GM12878 (cell line): Measurements from ENCODE around the gene GAS6. TPM values are rescaled to one million over a fixed set of nuclear protein-coding genes. Genes with fewer than 3 reads are reported as not detected.

ENCODE experiments used
- ATAC-seq: fragments of 200-7000 bp; cut with Tn5 transposase; 3 replicates; pipeline ENCODE4 v1.9.1; 2020; ENCODE audit warnings: mild to moderate bottlenecking, moderate library complexity
- BruUV-seq: library from RNA; stranded (reverse); fragments of 400-500 nt; replicated peaks from 2 replicates; lab custom pipeline; 2021; lab: Mats Ljungman, UMichigan
- CTCF ChIA-PET: fragments of 300-600 bp; sonication (Branson Sonifier 250); formaldehyde crosslinking; extraction: SDS; loops from one replicate; lab custom pipeline; 2021; ENCODE audit warnings: inconsistent platforms; lab: Yijun Ruan, JAX
- POLR2A ChIA-PET: fragments of 350-600 bp; formaldehyde crosslinking; extraction: SDS; loops from one replicate; lab custom pipeline; 2021; ENCODE audit warnings: inconsistent platforms; lab: Charles Lee
- RAD21 ChIA-PET: fragments of 300-600 bp; sonication (Branson Sonifier 250); formaldehyde crosslinking; loops from one replicate; lab custom pipeline; 2023; ENCODE audit warnings: antibody characterized with exemption; ENCODE audit not compliant: unreplicated experiment; lab: Charles Lee
- SMC1A ChIA-PET: fragments of 300-600 bp; sonication (Branson Sonifier 250); formaldehyde crosslinking; loops from one replicate; lab custom pipeline; 2023; ENCODE audit not compliant: unreplicated experiment, uncharacterized antibody; lab: Charles Lee
- DNase-seq: peaks from one replicate; pipeline ENCODE4 v3.0.0-alpha.2; 2011; ENCODE audit warnings: low read depth, low spot score
- FAIRE-seq: peaks from 3 replicates; lab custom pipeline; 2011; peaks lifted over from hg19 to GRCh38; lab: Jason Lieb, UNC
- H2AFZ ChIP-seq: 2 replicates; pipeline ENCODE4 v1.6.0; 2011; ENCODE audit warnings: low read depth, low read length, control low read depth; ENCODE audit not compliant: control insufficient read depth
- H3K27ac ChIP-seq: 2 replicates; pipeline ENCODE4 v1.5.1; 2011; ENCODE audit warnings: control low read depth; ENCODE audit not compliant: control insufficient read depth, insufficient read depth
- H3K27me3 ChIP-seq, 2 experiments: replicated peaks in 1 of 2; 2 replicates each; pipeline versions ENCODE4 v1.6.0 to v1.6.1; 2011; ENCODE audit warnings: low read length in 1 of 2; ENCODE audit not compliant: control insufficient read depth in 2 of 2, insufficient read depth in 2 of 2
- H3K36me3 ChIP-seq, 2 experiments: 2 replicates each; pipeline ENCODE4 v1.5.1; 2011; ENCODE audit warnings: low read length in 1 of 2; ENCODE audit not compliant: control insufficient read depth in 2 of 2, insufficient read depth in 2 of 2
- H3K4me1 ChIP-seq: 2 replicates; pipeline ENCODE4 v1.6.1; 2011; ENCODE audit warnings: mild to moderate bottlenecking, low read length, moderate library complexity, mixed read lengths; ENCODE audit not compliant: control insufficient read depth, insufficient read depth
- H3K4me2 ChIP-seq: 2 replicates; pipeline ENCODE4 v1.6.0; 2011; ENCODE audit warnings: control low read depth; ENCODE audit not compliant: control insufficient read depth, insufficient read depth
- H3K4me3 ChIP-seq: fragments of 200-600 bp; sonication (generic); 2 replicates; pipeline ENCODE4 v1.5.1; 2016
- H3K79me2 ChIP-seq: 2 replicates; pipeline ENCODE4 v1.6.0; 2011; ENCODE audit warnings: low read length; ENCODE audit not compliant: control insufficient read depth, insufficient read depth
- H3K9ac ChIP-seq: 2 replicates; pipeline ENCODE4 v1.8.0; 2011; ENCODE audit warnings: low read length, control low read depth, mixed read lengths; ENCODE audit not compliant: control insufficient read depth, insufficient read depth
- H3K9me3 ChIP-seq: replicated peaks from 3 replicates; pipeline ENCODE4 v1.5.1; 2011; ENCODE audit warnings: mild to moderate bottlenecking, low read length; ENCODE audit not compliant: control insufficient read depth, insufficient read depth
- H4K20me1 ChIP-seq: 2 replicates; pipeline ENCODE4 v1.6.0; 2011; ENCODE audit not compliant: control insufficient read depth, insufficient read depth
- BACH1 ChIP-seq: fragments of 450-650 bp; IDR thresholded peaks from 2 replicates; pipeline ENCODE4 v1.6.1; 2017; ENCODE audit warnings: mild to moderate bottlenecking, borderline replicate concordance
- MYB ChIP-seq: fragments of 150-350 bp; IDR thresholded peaks from 2 replicates; pipeline ENCODE4 v1.6.1; 2014; ENCODE audit warnings: mild to moderate bottlenecking, low read depth, low read length, borderline replicate concordance
- MYC ChIP-seq: IDR thresholded peaks from 2 replicates; pipeline ENCODE4 v1.6.1; 2011; ENCODE audit warnings: mild to moderate bottlenecking, low read length, moderate library complexity, inconsistent platforms; ENCODE audit not compliant: insufficient read depth, insufficient replicate concordance, insufficient read length, severe bottlenecking
- SP1 ChIP-seq: IDR thresholded peaks from one replicate; pipeline ENCODE4 v1.6.1; 2011; ENCODE audit warnings: low read depth, low read length
- SPI1 ChIP-seq: IDR thresholded peaks from 2 replicates; pipeline ENCODE4 v1.6.1; 2011; ENCODE audit warnings: low read depth, mild to moderate bottlenecking, low read length, moderate library complexity, borderline replicate concordance; ENCODE audit not compliant: insufficient read depth
- SREBF1 ChIP-seq: IDR thresholded peaks from 2 replicates; pipeline ENCODE4 v1.6.1; 2012; ENCODE audit warnings: mild to moderate bottlenecking, low read length
- WRNIP1 ChIP-seq: IDR thresholded peaks from 2 replicates; pipeline ENCODE4 v1.6.1; 2011; ENCODE audit warnings: low read depth, low read length, improper control_type of control experiment, borderline replicate concordance
- ZNF274 ChIP-seq: IDR thresholded peaks from one replicate; pipeline ENCODE4 v1.8.0; 2011; ENCODE audit not compliant: insufficient read length, insufficient read depth
- WGBS: methylation state at CpG from one replicate; pipeline ENCODE4 v1.1.6; 2016; ENCODE audit warnings: low lambda C conversion rate; ENCODE audit not compliant: insufficient replicate concordance, insufficient coverage; ENCODE audit errors: missing lambda C conversion rate; 5-methylcytosine and 5-hydroxymethylcytosine counted together
- in situ Hi-C: fragments of 300-500 bp; cut with MboI; formaldehyde crosslinking; loops from 9 replicates; pipeline ENCODE4 v1.14.3; 2018; ENCODE audit warnings: mixed read lengths
- intact Hi-C: fragments of 100-400 bp; cut with micrococcal nuclease; formaldehyde crosslinking; loops from one replicate; pipeline ENCODE4 v1.14.2; 2022; ENCODE audit not compliant: unreplicated experiment
- polyA plus RNA-seq, 11 experiments: library from polyadenylated mRNA; depleted of rRNA in 4 of 11; unstranded in 6 of 11; stranded (reverse) in 5 of 11; fragments of >200 nt; fragmentation: Nextera tagmentation in 4 of 11; fragmentation: Illumina TruSeq in 1 of 11; extraction: Ambion mirVana in 4 of 11; extraction: Trizol in 1 of 11; gene quantifications; 1 replicate in 1 of 11; 2 replicates in 10 of 11; pipeline versions ENCODE4 v1.2.1 to v1.2.3, GENCODE V29; 2011 to 2016; ENCODE audit warnings: inconsistent platforms in 2 of 11, missing spikeins in 2 of 11, low read depth in 1 of 11
- total RNA-seq, 4 experiments: library from RNA; depleted of rRNA in 3 of 4; stranded (reverse); fragments of >200 nt in 3 of 4; fragmentation: Illumina TruSeq in 1 of 4; extraction: Trizol in 1 of 4; gene quantifications; 2 replicates each; pipeline versions ENCODE4 v1.2.1 to v1.2.3, GENCODE V29; 2013 to 2021
- TF ChIP-seq, protein P1 (sequence below): IDR thresholded peaks from 2 replicates; pipeline ENCODE4 v1.6.1; 2011; ENCODE audit warnings: low read depth, low read length, improper control_type of control experiment, borderline replicate concordance
- TF ChIP-seq, protein P2 (sequence below): IDR thresholded peaks from 2 replicates; pipeline ENCODE4 v1.6.1; 2011; ENCODE audit warnings: mild to moderate bottlenecking, low read depth, low read length, moderate library complexity; ENCODE audit not compliant: insufficient replicate concordance
- TF ChIP-seq, protein P3 (sequence below): fragments of 450-650 bp; IDR thresholded peaks from 2 replicates; pipeline ENCODE4 v1.6.1; 2016; ENCODE audit warnings: mild to moderate bottlenecking

The GAS6 gene
- total and polyA plus RNA-seq, 10 of the 15 experiments (the other 5 are each of a cell fraction or from before 2014, with no cell fraction given): 0.03 to 0.59 (median 0.10) TPM; not detected in 2

DNA sequence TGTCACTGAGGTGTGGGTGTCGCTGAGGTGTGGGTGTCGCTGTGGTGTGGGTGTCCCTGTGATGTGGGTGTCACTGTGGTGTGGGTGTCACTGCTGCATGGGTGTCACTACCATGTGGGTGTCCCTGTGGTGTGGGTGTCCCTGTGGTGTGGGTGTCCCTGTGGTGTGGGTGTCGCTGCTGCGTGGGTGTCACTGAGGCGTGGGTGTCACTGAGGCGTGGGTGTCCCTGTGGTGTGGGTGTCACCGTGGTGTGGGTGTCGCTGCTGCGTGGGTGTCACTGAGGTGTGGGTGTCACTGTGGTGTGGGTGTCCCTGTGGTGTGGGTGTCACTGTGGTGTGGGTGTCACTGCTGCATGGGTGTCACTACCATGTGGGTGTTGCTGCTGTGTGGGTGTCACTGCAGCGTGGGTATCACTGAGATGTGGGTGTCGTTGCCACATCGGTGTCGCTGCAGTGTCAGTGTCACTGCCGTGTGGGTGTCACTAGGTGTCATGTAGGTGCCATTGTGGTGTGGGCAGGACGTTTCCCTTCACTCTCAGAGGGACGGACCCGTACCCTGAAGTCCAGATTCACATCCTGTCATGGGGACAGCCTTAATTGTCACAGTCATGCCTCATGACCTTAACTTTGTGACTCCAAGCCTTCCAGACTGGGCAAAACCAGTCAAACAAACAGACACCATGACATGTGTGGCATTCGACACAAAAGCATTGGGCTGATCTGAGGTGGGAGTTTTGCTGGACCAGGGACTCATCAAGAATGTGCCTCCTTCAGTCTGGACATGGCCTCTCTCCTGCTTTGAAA, 12.7 kb upstream of the GAS6 start:
- ChIA-PET CTCF (no interaction called here), POLR2A (no interaction called here), SMC1A (no interaction called here), RAD21 (no interaction called here)
- no peak overlapping the region for H3K4me3 ChIP-seq
- no peak for FAIRE-seq
- no peaks in the 10 kb centered on the region for H3K36me3 ChIP-seq
- H3K9ac ChIP-seq: no peak overlapping the region
- TF ChIP-seq SP1 (no peak), BACH1 (no peak), MYC (no peak), SPI1 (no peak), ZNF274 (no peak), MYB (no peak), WRNIP1 (no peak), SREBF1 (no peak)
- TF ChIP-seq, protein P1, sequence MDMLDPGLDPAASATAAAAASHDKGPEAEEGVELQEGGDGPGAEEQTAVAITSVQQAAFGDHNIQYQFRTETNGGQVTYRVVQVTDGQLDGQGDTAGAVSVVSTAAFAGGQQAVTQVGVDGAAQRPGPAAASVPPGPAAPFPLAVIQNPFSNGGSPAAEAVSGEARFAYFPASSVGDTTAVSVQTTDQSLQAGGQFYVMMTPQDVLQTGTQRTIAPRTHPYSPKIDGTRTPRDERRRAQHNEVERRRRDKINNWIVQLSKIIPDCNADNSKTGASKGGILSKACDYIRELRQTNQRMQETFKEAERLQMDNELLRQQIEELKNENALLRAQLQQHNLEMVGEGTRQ: no peak
- TF ChIP-seq, protein P2, sequence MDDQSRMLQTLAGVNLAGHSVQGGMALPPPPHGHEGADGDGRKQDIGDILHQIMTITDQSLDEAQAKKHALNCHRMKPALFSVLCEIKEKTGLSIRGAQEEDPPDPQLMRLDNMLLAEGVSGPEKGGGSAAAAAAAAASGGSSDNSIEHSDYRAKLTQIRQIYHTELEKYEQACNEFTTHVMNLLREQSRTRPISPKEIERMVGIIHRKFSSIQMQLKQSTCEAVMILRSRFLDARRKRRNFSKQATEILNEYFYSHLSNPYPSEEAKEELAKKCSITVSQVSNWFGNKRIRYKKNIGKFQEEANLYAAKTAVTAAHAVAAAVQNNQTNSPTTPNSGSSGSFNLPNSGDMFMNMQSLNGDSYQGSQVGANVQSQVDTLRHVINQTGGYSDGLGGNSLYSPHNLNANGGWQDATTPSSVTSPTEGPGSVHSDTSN: no peak
- TF ChIP-seq, protein P3, sequence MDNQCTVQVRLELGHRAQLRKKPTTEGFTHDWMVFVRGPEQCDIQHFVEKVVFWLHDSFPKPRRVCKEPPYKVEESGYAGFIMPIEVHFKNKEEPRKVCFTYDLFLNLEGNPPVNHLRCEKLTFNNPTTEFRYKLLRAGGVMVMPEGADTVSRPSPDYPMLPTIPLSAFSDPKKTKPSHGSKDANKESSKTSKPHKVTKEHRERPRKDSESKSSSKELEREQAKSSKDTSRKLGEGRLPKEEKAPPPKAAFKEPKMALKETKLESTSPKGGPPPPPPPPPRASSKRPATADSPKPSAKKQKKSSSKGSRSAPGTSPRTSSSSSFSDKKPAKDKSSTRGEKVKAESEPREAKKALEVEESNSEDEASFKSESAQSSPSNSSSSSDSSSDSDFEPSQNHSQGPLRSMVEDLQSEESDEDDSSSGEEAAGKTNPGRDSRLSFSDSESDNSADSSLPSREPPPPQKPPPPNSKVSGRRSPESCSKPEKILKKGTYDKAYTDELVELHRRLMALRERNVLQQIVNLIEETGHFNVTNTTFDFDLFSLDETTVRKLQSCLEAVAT: no peak
- no peaks in the 10 kb centered on the region for H4K20me1 ChIP-seq
- no peak overlapping the region for H2AFZ ChIP-seq
- in situ Hi-C loops: no loop called here
- peaks cover 0 to 3% of the 10 kb centered on the region in 2 experiments; a peak in 2 of 4 replicates for H3K27me3 ChIP-seq
- no peak overlapping the region for H3K4me2 ChIP-seq
- intact Hi-C loops: no loop called here
- no peaks in the 10 kb centered on the region for H3K79me2 ChIP-seq
- no peak for DNase-seq
- H3K9me3 ChIP-seq: no peaks in the 10 kb centered on the region; the same call in 2 of the 3 replicates
- ATAC-seq: no peak
- H3K4me1 ChIP-seq: no peaks in the 10 kb centered on the region
- BruUV-seq: no TSS peak
- no peak overlapping the region for H3K27ac ChIP-seq
- WGBS: 54% methylated on average over 11 of the region's 18 CpGs
